SKM-1 treated with dmso at 0.1 percent for 144 hours (cell line): ENCODE results near the gene OLIG2.

Experiments
- DNase-seq: peaks from one replicate; lab custom pipeline; 2025; ENCODE audit not compliant: unreplicated experiment; lab: John Stamatoyannopoulos, UW

OLIG2 gene

DNA sequence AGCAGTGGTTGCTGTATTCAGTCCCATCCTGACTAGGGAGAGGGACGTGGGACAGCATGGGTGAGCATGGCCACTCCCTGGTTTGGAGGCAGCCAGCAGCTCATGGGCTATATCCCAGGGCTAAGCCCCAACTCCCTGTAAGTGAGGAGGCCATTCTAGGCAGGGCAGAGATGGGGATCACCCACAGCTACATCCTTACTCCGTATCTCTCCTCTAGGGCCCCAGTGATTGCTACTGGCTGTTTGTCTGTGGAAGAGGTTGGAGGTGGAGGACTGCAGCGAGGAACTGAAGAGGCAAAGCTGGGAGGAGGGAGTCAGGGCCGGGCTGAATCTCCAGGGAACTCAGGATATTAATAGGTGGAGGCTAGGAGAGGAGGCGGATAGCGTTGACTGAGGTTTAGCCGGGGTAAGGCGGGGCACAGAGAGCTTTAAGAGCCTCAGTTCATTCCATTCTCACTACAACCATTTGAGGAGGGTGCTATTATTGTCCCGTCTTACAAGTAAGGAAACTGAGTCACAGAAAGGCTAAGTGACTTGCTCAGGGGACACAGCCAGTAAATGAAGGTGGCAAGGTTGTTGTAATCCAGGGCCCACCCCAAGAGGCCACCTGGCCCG, 6.8 kb downstream of the OLIG2 start:
- DNase-seq, result no peak

GRCh38 chr21:33033094-33033951, 7.6 kb downstream of the OLIG2 start:
- DNase-seq, result no peak

DNA sequence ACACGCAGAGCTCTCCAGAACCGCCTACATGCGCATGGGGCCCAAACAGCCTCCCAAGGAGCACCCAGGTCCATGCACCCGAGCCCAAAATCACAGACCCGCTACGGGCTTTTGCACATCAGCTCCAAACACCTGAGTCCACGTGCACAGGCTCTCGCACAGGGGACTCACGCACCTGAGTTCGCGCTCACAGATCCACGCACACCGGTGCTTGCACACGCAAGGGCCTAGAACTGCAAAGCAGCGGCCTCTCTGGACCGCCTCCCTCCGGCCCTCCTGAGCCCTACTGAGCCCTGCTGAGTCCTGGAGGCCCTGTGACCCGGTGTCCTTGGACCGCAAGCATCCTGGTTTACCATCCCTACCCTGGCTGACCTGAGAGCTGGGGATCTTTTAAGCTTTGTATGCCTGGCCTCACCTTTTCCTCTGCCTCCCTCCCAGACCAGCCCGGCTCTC, 8.3 kb downstream of the OLIG2 start:
- DNase-seq, result no peak

- no peak for DNase-seq
These were observed 9.4 kb downstream of the OLIG2 start for GRCh38 chr21:33035147-33035546.

DNA sequence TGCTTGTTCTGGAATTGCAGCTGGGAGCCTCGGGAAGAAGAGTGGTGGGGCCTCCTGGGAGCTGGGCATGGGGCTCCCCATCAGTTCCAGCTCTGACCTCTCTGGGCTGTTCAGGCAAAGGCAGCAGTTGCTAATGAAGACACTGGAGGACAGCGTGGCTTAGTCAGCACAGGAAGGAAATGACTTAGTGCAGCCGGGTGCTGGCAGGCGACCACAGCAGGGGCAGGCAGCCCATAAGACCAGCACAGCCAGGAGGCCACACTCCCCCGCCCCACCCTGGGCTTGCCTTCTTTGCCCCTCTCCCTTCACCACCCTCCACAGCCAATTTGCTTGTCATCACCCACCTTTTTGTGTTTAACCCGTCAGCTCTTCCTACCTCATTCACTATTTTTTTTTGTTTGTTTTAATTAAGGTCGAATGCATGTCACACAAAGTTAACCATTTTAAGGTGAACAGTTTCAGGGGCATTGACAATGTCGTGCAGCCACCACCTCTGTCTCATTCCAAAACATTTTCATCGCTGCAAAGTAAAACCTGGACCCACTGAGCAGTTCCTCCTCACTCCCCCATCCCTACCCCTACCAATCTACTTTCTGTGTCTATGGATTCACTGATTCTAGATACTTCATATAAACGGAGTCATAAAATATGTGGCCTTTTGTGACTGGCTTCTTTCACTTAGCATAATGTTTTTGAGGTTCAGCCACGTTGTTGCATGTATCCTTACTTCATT, 10.9 kb downstream of the OLIG2 start:
- peak; percentile 91 for DNase-seq

DNA sequence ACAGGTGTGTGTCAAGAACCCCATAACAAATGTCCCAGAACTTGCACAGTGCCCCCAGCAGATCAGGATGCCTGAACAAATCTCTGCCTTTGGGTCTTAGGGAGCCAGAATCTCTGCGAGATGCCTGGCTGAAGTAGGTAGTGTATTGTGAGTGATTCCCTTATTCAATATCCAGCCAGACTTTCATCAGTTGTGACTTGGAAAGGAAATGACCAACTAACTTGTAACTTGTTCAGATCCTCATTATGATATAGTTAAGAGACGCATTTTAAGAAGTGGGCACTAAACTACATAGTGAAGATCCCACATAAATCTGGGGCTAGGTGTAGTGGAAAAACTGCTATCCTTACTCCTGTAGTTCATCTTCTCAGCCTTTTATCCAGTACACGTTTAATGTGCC, 11.8 kb downstream of the OLIG2 start:
- no peak for DNase-seq

- no peak for DNase-seq
These were observed 13.8 kb downstream of the OLIG2 start for GRCh38 chr21:33039536-33039935.

GRCh38 chr21:33040215-33040614, 14.5 kb downstream of the OLIG2 start:
- no peak for DNase-seq

DNA sequence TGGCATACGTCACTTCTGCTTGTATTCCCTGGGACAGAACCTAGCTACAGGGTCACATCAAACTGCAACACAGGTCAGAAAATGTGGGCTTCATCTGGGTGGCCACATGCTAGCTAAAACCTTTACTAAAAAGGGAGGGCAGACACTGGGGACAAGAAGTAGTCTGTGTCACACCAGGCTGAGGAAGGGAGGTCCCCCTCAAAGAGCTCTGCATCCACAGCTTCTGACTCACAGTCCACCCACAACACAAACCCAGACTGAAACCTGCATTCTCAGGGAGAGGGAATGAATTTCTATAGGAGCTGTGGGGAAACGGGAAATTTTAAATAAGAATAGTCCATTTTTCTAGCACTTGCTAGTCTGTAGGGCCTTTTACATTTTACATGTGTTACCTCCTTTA, 16.2 kb downstream of the OLIG2 start:
- no peak for DNase-seq

GRCh38 chr21:33042812-33043211, 17.1 kb downstream of the OLIG2 start:
- DNase-seq, result no peak

- no peak for DNase-seq
These were observed 20.7 kb downstream of the OLIG2 start for GRCh38 chr21:33046455-33046854.

DNA sequence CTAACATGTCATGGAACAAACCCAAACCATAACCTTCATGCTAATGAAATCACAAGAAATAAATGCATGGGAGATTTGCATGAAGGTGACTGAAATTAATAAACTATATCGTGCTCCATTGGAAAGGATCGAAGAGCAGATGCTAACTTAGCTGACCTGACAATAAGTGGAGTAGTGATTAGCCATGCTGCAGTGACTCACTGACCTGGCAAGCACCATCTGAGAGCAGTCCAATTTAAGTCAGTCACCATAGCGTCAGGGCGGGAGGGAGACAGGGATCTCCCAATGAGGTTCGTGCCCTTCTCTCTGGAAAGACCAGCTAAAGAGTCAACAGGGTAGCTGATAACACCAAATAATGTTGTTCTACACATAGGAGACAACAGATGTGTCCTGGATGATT, 21.5 kb downstream of the OLIG2 start:
- no peak for DNase-seq

GRCh38 chr21:33051925-33052324, 26.2 kb downstream of the OLIG2 start:
- DNase-seq, result no peak

GRCh38 chr21:33053951-33054350, 28.2 kb downstream of the OLIG2 start:
- DNase-seq, result no peak

DNA sequence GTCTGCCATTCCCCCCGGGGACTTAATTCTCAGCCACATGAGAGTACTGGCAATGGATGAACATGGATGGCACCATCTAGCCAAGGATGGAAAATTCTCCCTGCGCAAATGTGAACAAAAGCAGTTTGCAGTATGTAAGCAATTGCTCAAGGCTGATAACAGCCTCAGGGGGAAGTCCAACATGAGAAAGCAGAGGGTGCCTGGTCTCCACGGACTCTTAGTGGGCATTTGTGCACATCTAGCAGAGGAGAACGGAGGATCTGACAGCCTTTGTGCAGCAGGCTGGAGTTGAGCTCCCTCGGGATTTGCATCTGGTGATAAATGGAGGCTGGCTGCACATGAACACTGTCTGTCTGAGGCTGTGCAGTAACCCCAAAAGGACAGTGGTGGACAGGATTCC, 30.3 kb downstream of the OLIG2 start:
- no peak for DNase-seq

- no peak for DNase-seq
These were observed 31.7 kb downstream of the OLIG2 start for GRCh38 chr21:33057385-33057940.

- no peak for DNase-seq
These were observed 32.8 kb downstream of the OLIG2 start for GRCh38 chr21:33058527-33058926.

DNA sequence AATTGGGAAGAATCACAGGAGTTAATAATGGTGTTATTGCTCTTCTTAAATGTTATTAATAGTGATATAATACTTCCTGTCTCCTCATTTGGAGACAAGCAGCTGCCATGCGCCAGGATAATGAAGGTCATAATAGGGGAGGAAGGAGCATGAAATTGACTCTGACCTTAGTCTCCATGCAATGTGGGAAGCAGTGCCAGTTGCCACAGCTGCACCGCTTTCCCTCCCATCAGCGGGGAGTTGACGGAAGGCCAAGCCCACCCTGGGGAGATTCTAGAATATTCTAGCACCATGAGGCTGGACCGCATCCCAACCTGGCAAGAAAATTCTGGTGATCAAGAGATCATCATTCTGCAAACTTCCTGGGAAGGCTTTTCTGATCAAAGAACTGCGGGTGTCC, 33.2 kb downstream of the OLIG2 start:
- no peak for DNase-seq

GRCh38 chr21:33059380-33059841, 33.7 kb downstream of the OLIG2 start:
- peak; percentile 94 for DNase-seq

GRCh38 chr21:33061233-33061632, 35.5 kb downstream of the OLIG2 start:
- DNase-seq, result no peak

GRCh38 chr21:33063375-33063883, 37.7 kb downstream of the OLIG2 start:
- no peak for DNase-seq
